GM21447 (cell line): ENCODE data around the gene FAM131B.

ENCODE experiments used
- ATAC-seq: cut with Tn5 transposase; IDR thresholded peaks from one replicate; pipeline ENCODE4 v1.9.1; 2021; ENCODE audit not compliant: unreplicated experiment

FAM131B gene

GRCh38 chr7:143383642-143383957, 21.1 kb upstream of the FAM131B start:
- no peak for ATAC-seq

- ATAC-seq: no peak
Measured at GRCh38 chr7:143382791-143383641, 20.5 kb upstream of the FAM131B start.

- ATAC-seq: no peak
Measured at GRCh38 chr7:143382126-143382790, 19.7 kb upstream of the FAM131B start.

GRCh38 chr7:143381427-143382125, 19.1 kb upstream of the FAM131B start:
- ATAC-seq: peak; percentile 8

- peak; percentile 69 for ATAC-seq
Measured at GRCh38 chr7:143380646-143381426, 18.3 kb upstream of the FAM131B start, which contains the start of gene ZYX. ZYX (plus strand) TSS chr7:143381345; CDS start chr7:143381572, 227 bp downstream.

- ATAC-seq: peak; percentile 68
Measured at GRCh38 chr7:143380260-143380645, 17.7 kb upstream of the FAM131B start.

- ATAC-seq: peak; percentile 5
Measured at GRCh38 chr7:143379611-143380259, 17.2 kb upstream of the FAM131B start.

- no peak for ATAC-seq
Measured at GRCh38 chr7:143376396-143376795, 13.9 kb upstream of the FAM131B start.

- no peak for ATAC-seq
Measured at GRCh38 chr7:143375298-143376034, 13.0 kb upstream of the FAM131B start.

- ATAC-seq: no peak
Measured at GRCh38 chr7:143374561-143374960, 12.0 kb upstream of the FAM131B start.

- no peak for ATAC-seq
Measured at GRCh38 chr7:143373255-143373794, 10.8 kb upstream of the FAM131B start.

- no peak for ATAC-seq
Measured at GRCh38 chr7:143372070-143372469, 9.6 kb upstream of the FAM131B start.

GRCh38 chr7:143369678-143370651, 7.5 kb upstream of the FAM131B start:
- ATAC-seq: no peak

- no peak for ATAC-seq
Measured at GRCh38 chr7:143368387-143368786, 5.9 kb upstream of the FAM131B start.

GRCh38 chr7:143367972-143368371, 5.5 kb upstream of the FAM131B start:
- ATAC-seq: no peak

GRCh38 chr7:143363016-143363937, 764 bp upstream of the FAM131B start:
- no peak for ATAC-seq

- no peak for ATAC-seq
Measured at GRCh38 chr7:143361552-143362130, 872 bp downstream of the FAM131B start.
